HepG2 (cell line): ENCODE results near the gene ARHGEF16. TPM values are rescaled to one million over a fixed set of nuclear protein-coding genes. Genes with fewer than 3 reads are reported as not detected.
A peak's percentile ranks its signal among the peaks of the same experiment; 100 is the strongest.

ENCODE experiments used
- EED ChIP-seq: sonication (generic); formaldehyde crosslinking; IDR thresholded peaks from 2 replicates; pipeline ENCODE4 v1.5.0; 2020; ENCODE audit warnings: mild to moderate bottlenecking, missing genetic modification reagents
- HOXA9 ChIP-seq: sonication (generic); formaldehyde crosslinking; IDR thresholded peaks from 2 replicates; pipeline ENCODE4 v1.8.1; 2022; ENCODE audit warnings: missing genetic modification reagents, mild to moderate bottlenecking, moderate library complexity, borderline replicate concordance
- KDM5A ChIP-seq: fragments of 200-600 bp; sonication (generic); IDR thresholded peaks from 2 replicates; pipeline ENCODE4 v1.7.0; 2018; ENCODE audit warnings: antibody characterized with exemption, mild to moderate bottlenecking, low read length, borderline replicate concordance
- MEF2D ChIP-seq: sonication (generic); formaldehyde crosslinking; IDR thresholded peaks from 2 replicates; pipeline ENCODE4 v1.5.1; 2020; ENCODE audit warnings: mild to moderate bottlenecking, missing genetic modification reagents
- PHF5A ChIP-seq: IDR thresholded peaks from one replicate; pipeline ENCODE4 v1.6.1; 2018; ENCODE audit warnings: low read depth, missing genetic modification reagents; ENCODE audit not compliant: unreplicated experiment
- SNRNP70 ChIP-seq: fragments of 200-400 bp; formaldehyde crosslinking; IDR thresholded peaks from 2 replicates; pipeline ENCODE4 v1.6.1; 2017; ENCODE audit warnings: mild to moderate bottlenecking, low read depth, low read length, moderate library complexity
- ZBTB34 ChIP-seq: sonication (generic); formaldehyde crosslinking; IDR thresholded peaks from 2 replicates; pipeline ENCODE4 v1.8.0; 2022; ENCODE audit warnings: mild to moderate bottlenecking, missing genetic modification reagents
- ZNF318 ChIP-seq: sonication (generic); formaldehyde crosslinking; IDR thresholded peaks from 2 replicates; pipeline ENCODE4 v1.4.0; 2020; ENCODE audit warnings: mild to moderate bottlenecking, missing genetic modification reagents
- ZNF432 ChIP-seq: sonication (generic); formaldehyde crosslinking; IDR thresholded peaks from 2 replicates; pipeline ENCODE4 v1.5.0; 2020; ENCODE audit warnings: missing genetic modification reagents, mild to moderate bottlenecking, borderline replicate concordance
- ZNF619 ChIP-seq: sonication (generic); formaldehyde crosslinking; IDR thresholded peaks from 2 replicates; pipeline ENCODE4 v1.4.0; 2020; ENCODE audit warnings: mild to moderate bottlenecking, missing genetic modification reagents
- ZNF841 ChIP-seq: sonication (generic); formaldehyde crosslinking; IDR thresholded peaks from 2 replicates; pipeline ENCODE4 v1.8.1; 2023; ENCODE audit warnings: missing genetic modification reagents, borderline replicate concordance
- polyA plus RNA-seq, 8 experiments: library from polyadenylated mRNA; depleted of rRNA in 3 of 8; stranded (reverse) in 7 of 8; unstranded in 1 of 8; fragments of >200 nt; fragmentation: Illumina TruSeq in 4 of 8; extraction: Trizol in 4 of 8; gene quantifications; 2 replicates each; pipeline versions ENCODE4 v1.2.1 to v1.2.3, GENCODE V29; 2011 to 2016; ENCODE audit warnings: low read depth in 4 of 8, missing spikeins in 1 of 8, mixed read lengths in 1 of 8; ENCODE audit not compliant: insufficient read depth in 1 of 8
- total RNA-seq, 5 experiments: library from RNA; depleted of rRNA; stranded (reverse); fragments of >200 nt; fragmentation: Illumina TruSeq; extraction: Trizol; gene quantifications; 2 replicates each; pipeline ENCODE4 v1.2.3, GENCODE V29; 2016; ENCODE audit warnings: low read depth in 1 of 5
- TF ChIP-seq, protein P1 (sequence below): sonication (generic); formaldehyde crosslinking; IDR thresholded peaks from 2 replicates; pipeline ENCODE4 v1.4.0; 2020; ENCODE audit warnings: missing genetic modification reagents, borderline replicate concordance
- TF ChIP-seq, protein P2 (sequence below): sonication (generic); formaldehyde crosslinking; IDR thresholded peaks from 2 replicates; pipeline ENCODE4 v1.4.0; 2020; ENCODE audit warnings: missing genetic modification reagents

The ARHGEF16 gene
- total and polyA plus RNA-seq, 2 of the 13 experiments (the other 11 are each of a cell fraction or from before 2014, with no cell fraction given): 20.3 to 39.9 TPM

DNA sequence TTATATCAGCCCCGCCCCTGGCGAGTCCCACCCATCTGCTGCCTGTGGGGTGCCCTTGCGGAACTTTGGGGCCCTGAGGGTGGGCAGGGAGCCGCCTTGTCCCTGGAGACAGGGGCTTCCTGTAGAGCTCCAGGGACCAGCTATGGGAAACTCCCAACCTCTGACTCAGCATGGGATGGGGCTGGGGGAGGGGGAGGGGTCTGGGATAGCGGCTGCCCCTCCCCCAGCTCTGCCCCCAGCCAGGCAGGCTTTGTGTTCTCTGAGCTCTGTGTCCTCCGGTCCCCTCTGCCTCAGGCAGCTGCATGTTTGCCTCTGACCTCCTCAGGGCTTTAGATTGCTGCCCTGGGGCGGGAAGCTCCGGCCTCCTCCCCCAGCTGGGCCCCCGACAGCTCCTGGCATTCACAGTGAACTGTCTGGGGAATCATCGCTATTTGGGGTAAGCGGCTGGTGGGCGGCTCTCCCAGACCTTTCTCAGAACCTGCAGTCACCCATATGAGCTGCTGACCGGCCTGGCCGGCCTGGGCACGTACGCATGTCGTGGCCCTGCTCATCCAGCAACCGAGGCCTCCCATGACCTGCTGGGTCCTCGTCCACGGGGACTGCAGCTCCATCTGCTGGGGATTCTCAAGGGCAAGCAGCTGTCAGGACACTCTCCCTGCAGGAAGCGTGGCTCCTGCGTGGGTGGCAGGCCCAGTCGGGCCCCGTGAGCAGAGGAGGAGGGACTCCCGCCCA, 17.1 kb downstream of the ARHGEF16 start (continued):
- TF ChIP-seq, protein P1, sequence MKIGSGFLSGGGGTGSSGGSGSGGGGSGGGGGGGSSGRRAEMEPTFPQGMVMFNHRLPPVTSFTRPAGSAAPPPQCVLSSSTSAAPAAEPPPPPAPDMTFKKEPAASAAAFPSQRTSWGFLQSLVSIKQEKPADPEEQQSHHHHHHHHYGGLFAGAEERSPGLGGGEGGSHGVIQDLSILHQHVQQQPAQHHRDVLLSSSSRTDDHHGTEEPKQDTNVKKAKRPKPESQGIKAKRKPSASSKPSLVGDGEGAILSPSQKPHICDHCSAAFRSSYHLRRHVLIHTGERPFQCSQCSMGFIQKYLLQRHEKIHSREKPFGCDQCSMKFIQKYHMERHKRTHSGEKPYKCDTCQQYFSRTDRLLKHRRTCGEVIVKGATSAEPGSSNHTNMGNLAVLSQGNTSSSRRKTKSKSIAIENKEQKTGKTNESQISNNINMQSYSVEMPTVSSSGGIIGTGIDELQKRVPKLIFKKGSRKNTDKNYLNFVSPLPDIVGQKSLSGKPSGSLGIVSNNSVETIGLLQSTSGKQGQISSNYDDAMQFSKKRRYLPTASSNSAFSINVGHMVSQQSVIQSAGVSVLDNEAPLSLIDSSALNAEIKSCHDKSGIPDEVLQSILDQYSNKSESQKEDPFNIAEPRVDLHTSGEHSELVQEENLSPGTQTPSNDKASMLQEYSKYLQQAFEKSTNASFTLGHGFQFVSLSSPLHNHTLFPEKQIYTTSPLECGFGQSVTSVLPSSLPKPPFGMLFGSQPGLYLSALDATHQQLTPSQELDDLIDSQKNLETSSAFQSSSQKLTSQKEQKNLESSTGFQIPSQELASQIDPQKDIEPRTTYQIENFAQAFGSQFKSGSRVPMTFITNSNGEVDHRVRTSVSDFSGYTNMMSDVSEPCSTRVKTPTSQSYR (CRISPR knock-in tag): peak; percentile 97
- TF ChIP-seq ZNF432 (CRISPR knock-in tag) (no peak), ZNF841 (CRISPR knock-in tag) (no peak), KDM5A (peak; percentile 57; the same call in 1 of the 2 replicates), EED (CRISPR knock-in tag) (peak; percentile 53; the same call in 1 of the 2 replicates), PHF5A (CRISPR knock-in tag) (peak; percentile 49), HOXA9 (no peak), ZBTB34 (CRISPR knock-in tag) (no peak), MEF2D (CRISPR knock-in tag) (peak; percentile 70; the same call in 1 of the 2 replicates), ZNF318 (CRISPR knock-in tag) (0 out of 2 replicates have a peak, but pooled peaks have one; percentile 33), SNRNP70 (no peak), ZNF619 (CRISPR knock-in tag) (peak; percentile 94)
- TF ChIP-seq, protein P2, sequence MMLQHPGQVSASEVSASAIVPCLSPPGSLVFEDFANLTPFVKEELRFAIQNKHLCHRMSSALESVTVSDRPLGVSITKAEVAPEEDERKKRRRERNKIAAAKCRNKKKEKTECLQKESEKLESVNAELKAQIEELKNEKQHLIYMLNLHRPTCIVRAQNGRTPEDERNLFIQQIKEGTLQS: no peak
